ENCODE measurements around the gene PPP1R36. TPM values are rescaled to one million over a fixed set of nuclear protein-coding genes. Genes with fewer than 3 reads are reported as not detected.

PPP1R36 gene, protein sequence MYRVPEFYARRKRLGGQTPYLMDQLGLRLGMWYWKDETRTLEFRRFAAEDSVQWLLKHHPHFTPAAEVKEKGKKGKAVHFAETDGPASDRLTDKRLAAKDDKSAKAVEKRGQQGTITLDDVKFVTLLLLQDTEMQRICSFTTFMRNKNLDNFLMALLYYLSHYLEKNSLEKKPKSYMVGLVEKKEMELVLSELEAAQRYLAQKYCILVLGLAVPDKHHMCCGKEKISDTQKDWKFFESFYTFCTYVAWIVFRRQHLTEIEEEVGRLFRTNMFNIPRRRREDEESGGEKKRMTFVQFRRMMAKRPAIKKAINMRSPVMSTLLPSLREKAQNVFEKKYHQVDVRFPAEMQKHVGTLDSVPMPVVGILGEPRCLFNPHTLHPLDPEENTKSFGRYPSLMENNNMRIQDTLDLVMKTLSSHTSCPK
- polyA plus RNA-seq (2012; ENCODE audit: insufficient read length, low read depth) = not detected

DNA sequence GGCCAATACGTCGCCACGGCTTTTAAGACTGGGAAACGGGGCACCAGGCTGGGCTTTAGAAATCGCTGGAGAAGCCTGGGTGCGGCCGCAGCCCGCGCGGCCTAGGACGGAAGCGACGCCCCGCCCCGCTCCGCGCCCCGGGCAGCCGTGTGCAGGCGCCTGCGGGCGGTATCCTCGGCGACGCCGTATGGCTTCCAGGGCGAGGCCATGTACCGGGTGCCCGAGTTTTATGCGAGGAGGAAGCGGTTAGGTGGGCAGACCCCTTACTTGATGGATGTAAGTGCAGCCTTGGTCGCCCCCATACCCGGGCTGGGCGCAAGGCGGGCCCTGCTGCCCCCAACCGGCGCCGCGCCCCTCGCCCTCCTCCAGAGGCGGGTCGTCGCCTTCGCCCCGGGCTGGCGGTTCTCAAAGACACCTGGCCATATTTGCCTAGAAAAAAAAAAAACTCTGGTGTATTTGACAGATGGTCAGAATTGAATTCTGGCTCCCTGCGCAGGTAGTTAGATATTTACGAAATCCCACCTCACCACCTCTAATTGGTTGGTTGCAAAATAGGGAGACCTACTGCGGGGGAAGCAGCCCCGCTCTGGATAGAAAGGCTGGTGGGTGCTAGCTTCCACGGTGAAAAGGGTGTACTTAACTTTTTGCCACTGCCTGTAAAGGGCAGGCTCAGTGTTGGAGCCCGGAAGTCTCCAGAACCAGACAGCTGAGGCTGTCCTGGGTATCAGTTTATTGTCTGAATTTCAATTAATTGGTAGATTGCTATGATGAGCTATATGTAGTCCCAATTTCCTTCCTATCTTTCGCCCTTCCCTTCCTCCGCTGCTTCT, at the start of gene PPP1R36:
Gene PPP1R36, plus strand, starts transcription at position 171 of the 830 bp plus-strand sequence. Its CDS starts 37 bp downstream, at position 208.
- no peak for TF ChIP-seq POLR2AphosphoS5 (IDR thresholded peaks at IDR 0.05; ENCODE audit: low read depth, low read length)
- TF ChIP-seq, protein P1, sequence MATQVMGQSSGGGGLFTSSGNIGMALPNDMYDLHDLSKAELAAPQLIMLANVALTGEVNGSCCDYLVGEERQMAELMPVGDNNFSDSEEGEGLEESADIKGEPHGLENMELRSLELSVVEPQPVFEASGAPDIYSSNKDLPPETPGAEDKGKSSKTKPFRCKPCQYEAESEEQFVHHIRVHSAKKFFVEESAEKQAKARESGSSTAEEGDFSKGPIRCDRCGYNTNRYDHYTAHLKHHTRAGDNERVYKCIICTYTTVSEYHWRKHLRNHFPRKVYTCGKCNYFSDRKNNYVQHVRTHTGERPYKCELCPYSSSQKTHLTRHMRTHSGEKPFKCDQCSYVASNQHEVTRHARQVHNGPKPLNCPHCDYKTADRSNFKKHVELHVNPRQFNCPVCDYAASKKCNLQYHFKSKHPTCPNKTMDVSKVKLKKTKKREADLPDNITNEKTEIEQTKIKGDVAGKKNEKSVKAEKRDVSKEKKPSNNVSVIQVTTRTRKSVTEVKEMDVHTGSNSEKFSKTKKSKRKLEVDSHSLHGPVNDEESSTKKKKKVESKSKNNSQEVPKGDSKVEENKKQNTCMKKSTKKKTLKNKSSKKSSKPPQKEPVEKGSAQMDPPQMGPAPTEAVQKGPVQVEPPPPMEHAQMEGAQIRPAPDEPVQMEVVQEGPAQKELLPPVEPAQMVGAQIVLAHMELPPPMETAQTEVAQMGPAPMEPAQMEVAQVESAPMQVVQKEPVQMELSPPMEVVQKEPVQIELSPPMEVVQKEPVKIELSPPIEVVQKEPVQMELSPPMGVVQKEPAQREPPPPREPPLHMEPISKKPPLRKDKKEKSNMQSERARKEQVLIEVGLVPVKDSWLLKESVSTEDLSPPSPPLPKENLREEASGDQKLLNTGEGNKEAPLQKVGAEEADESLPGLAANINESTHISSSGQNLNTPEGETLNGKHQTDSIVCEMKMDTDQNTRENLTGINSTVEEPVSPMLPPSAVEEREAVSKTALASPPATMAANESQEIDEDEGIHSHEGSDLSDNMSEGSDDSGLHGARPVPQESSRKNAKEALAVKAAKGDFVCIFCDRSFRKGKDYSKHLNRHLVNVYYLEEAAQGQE (IDR thresholded peaks at IDR 0.05; ENCODE audit: insufficient read depth in 1 of 2, low read depth in 2 of 2, low read length in 2 of 2) = no peak
- TF ChIP-seq FOXP2 (optimal IDR thresholded peaks at IDR 0.05; ENCODE audit: borderline replicate concordance, extremely low read depth, extremely low read length, insufficient read depth) = no peak

DNA sequence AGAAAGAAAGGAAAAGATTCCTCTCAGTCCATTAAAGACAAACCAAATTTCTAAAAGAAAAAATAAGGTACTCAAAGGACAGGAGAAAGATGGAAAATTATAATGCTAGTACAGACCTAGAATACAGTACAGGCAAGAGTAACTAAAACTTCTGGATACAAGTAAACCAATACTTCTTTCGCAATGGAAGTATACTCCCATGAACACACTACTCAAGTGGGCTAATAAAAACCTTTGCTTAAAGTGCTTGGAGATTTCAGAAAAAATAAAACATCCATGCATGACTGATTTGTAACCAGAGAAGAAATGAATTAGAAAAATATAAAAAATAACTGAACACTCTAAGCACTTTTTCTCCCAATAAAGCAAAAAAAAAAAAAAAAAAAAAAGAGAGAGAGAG, 49.7 kb upstream of the PPP1R36 start:
- TF ChIP-seq SIN3A (IDR thresholded peaks at IDR 0.05; ENCODE audit: borderline replicate concordance, insufficient read depth, low read length) (no peak), TAF1 (IDR thresholded peaks at IDR 0.05; ENCODE audit: borderline replicate concordance, insufficient read depth, low read length) (no peak), FOXP2 (optimal IDR thresholded peaks at IDR 0.05; ENCODE audit: borderline replicate concordance, extremely low read depth, extremely low read length, insufficient read depth) (no peak), POLR2AphosphoS5 (IDR thresholded peaks at IDR 0.05; ENCODE audit: low read depth, low read length) (no peak)
- TF ChIP-seq, protein P1 (IDR thresholded peaks at IDR 0.05; ENCODE audit: insufficient read depth in 1 of 2, low read depth in 2 of 2, low read length in 2 of 2) = no peak

DNA sequence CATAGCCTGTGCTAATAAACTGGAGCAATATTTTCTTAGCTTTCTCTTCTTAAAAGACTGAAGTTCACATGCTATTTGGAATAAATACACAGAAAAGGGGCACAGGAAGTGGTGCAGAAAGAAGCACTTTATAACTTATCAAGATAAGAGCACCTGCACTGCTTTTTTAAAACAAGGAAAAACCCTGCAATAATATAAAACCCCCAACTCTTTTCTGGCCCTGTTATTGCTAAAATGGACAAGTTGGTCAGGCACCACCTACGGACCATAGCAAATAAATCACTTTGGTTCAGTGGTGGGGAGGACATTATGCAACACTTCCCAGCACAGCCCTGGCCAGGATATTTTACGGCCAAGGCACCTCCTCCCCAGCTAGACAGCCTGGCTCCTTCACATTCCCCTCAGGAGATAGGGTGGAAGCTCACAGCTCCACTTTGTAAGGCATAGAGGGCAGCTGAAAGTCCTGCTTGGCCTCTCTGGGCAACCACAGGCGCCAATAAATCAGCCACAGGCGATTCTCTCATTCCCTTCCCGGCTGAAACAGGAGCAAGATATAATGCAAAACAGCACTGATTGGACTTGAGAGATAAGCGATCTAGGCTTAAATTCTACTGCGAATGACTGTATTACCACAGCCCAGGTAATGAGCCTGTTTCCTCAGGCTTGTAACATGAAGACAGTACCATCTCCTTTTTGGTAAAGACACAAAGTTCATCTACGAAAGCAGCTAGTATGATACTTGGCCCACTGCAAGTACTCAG, 48.2 kb upstream of the PPP1R36 start:
- TF ChIP-seq SIN3A (IDR thresholded peaks at IDR 0.05; ENCODE audit: borderline replicate concordance, insufficient read depth, low read length) (no peak), POLR2AphosphoS5 (IDR thresholded peaks at IDR 0.05; ENCODE audit: low read depth, low read length) (no peak), TAF1 (IDR thresholded peaks at IDR 0.05; ENCODE audit: borderline replicate concordance, insufficient read depth, low read length) (no peak), FOXP2 (optimal IDR thresholded peaks at IDR 0.05; ENCODE audit: borderline replicate concordance, extremely low read depth, extremely low read length, insufficient read depth) (no peak)
- TF ChIP-seq, protein P1 (IDR thresholded peaks at IDR 0.05; ENCODE audit: insufficient read depth in 1 of 2, low read depth in 2 of 2, low read length in 2 of 2) = no peak

DNA sequence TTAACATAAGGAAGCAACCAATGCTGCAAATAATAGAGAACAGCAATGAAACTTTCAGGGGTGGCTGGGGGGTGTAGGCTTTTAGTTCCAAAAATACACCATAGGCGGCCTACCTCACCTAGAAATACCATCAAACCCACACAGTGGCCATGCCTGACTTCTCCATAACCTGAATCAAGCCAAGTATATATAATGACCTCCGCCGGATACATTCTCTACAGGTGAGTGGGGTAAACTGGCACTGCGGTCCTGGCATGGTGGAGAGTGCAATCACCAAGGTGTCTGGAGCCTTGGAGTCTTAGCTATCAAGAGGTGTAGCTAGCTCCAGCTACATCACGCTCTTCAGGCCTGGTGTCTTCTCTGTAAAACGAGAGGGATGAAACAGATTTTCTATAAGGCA, 47.3 kb upstream of the PPP1R36 start:
- no peak for TF ChIP-seq POLR2AphosphoS5 (IDR thresholded peaks at IDR 0.05; ENCODE audit: low read depth, low read length)
- TF ChIP-seq, protein P1 (IDR thresholded peaks at IDR 0.05; ENCODE audit: insufficient read depth in 1 of 2, low read depth in 2 of 2, low read length in 2 of 2) = no peak
- no peak for TF ChIP-seq SIN3A (IDR thresholded peaks at IDR 0.05; ENCODE audit: borderline replicate concordance, insufficient read depth, low read length)
- TF ChIP-seq TAF1 (IDR thresholded peaks at IDR 0.05; ENCODE audit: borderline replicate concordance, insufficient read depth, low read length) = no peak
- TF ChIP-seq FOXP2 (optimal IDR thresholded peaks at IDR 0.05; ENCODE audit: borderline replicate concordance, extremely low read depth, extremely low read length, insufficient read depth) = no peak
